ENCODE measurements around the gene IL25. TPM values are rescaled to one million over a fixed set of nuclear protein-coding genes. Genes with fewer than 3 reads are reported as not detected.

IL25 gene
- polyA plus RNA-seq, 3 donors, result not detected

DNA sequence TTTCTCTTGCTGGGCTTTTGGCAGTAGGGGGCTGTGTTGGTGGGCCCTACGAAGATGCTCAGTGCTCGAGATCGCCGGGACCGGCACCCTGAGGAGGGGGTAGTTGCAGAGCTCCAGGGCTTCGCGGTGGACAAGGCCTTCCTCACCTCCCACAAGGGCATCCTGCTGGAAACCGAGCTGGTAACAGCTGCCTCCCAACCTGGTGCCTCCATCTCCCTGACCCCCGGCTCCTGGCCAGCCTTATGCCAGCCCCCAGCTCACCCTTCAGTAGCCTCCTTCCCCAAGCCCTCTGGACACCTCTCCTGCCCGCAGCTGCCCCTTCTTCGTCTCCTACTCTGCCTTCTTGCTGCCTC lies 4.6 kb downstream of the IL25 start:
- intact Hi-C loops (cut with micrococcal nuclease), result loop anchor here in 1 of 2 donors (2.0 kb wide), 1 partner anchor 112 kb away; no protein-coding TSS in a partner anchor
- Histone ChIP-seq H3K4me3 (replicated peaks in 1 of 3; ENCODE audit: low read depth in 2 of 3, low read length in 3 of 3) (no peak overlapping the region), H3K36me3 (replicated peaks in 1 of 2; ENCODE audit: control insufficient read depth in 1 of 2, insufficient read depth in 2 of 2, low read length in 2 of 2) (no peaks in the 10 kb centered on the region), H3K27ac (ENCODE audit: low read depth in 1 of 2, low read length in 2 of 2) (no peak overlapping the region), H3K4me2 (replicated peaks; ENCODE audit: extremely low read depth, low read length, poor library complexity, severe bottlenecking) (no peak overlapping the region), H3K9ac (ENCODE audit: insufficient read depth, low read length, poor library complexity, severe bottlenecking) (no peak overlapping the region), H2AFZ (ENCODE audit: insufficient read depth, low read depth, low read length, poor library complexity, severe bottlenecking) (no peak overlapping the region), H3K27me3 (ENCODE audit: control insufficient read depth in 2 of 2, insufficient read depth in 2 of 2, low read length in 2 of 2) (no peaks in the 10 kb centered on the region), H3K79me2 (ENCODE audit: insufficient read depth, low read length) (no peaks in the 10 kb centered on the region), H3K9me3 (replicated peaks in 1 of 2; ENCODE audit: control insufficient read depth in 1 of 2, insufficient read depth in 1 of 2, low read length in 2 of 2) (no peaks in the 10 kb centered on the region), H3K4me1 (ENCODE audit: control insufficient read depth in 1 of 2, insufficient read depth in 2 of 2, low read length in 2 of 2) (no peaks in the 10 kb centered on the region), H4K20me1 (ENCODE audit: insufficient read depth, low read length) (no peaks in the 10 kb centered on the region)
- 91% methylated on average over 4 of the region's 11 CpGs for WGBS (ENCODE audit: insufficient coverage)
- no peaks in the 10 kb centered on the region for H3K4me1 Mint-ChIP-seq
- no peaks in the 10 kb centered on the region for H3K9me3 Mint-ChIP-seq
- H3K4me3 Mint-ChIP-seq, result no peak overlapping the region
- peaks cover 4 to 12% (median 8%) of the 10 kb centered on the region in 3 donors for H3K27me3 Mint-ChIP-seq (ENCODE audit: low read depth in 3 of 3)
- no peak for DNase-seq
- H3K27ac Mint-ChIP-seq, result no peak overlapping the region
- TF ChIP-seq CTCF (IDR thresholded peaks at IDR 0.05), result no peak
- H3K36me3 Mint-ChIP-seq, result no peaks in the 10 kb centered on the region

DNA sequence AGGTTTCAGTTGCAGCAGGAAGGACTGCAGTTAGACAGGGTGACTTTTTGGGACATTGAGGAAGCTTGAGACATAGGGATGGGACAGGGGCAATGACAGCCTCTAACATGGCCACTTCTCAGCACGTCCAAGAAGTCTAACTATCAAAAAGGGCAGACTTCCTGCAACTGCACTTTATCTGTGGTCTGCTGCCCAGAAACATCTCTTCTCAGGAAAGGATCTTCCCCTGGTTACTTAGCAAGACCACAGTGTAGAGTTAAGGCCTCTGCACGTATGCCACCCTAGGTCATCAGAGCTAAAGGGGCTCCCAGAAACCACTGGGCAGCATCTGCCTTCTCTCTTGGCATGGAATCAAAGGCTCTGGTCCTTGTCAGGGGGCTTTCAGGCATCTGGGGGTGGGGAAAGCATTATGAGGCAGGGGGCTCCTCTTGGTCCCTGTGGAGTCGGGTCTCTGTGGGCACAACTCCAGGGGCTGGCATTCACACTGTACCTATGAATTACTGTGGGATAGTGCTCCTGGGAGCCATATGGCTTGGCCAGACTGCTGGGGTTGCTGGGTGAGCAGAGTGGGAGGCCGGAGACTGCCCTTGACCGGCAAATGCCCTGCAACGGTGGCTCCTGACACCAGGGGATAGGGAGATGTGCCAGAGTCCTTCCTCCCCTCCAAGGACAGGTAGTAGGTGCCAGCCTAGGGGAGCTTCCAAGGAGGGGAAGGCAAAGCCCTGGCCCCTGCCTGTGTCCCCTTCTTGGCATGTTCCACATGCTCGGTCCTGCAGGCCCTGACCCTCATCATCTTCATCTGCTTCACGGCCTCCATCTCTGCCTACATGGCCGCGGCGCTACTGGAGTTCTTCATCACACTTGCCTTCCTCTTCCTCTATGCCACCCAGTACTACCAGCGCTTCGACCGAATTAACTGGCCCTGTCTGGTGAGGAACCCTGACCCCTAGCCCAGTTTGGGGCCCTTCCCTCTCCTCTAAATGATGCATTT lies 5.3 kb downstream of the IL25 start:
- H3K9me3 ChIP-seq (replicated peaks in 1 of 2; ENCODE audit: control insufficient read depth in 1 of 2, insufficient read depth in 1 of 2, low read length in 2 of 2), result no peaks in the 10 kb centered on the region
- Mint-ChIP-seq H3K9me3 (peaks cover 0 to 1% (median 0%) of the 10 kb centered on the region in 7 donors), H3K36me3 (no peaks in the 10 kb centered on the region), H3K4me3 (no peak overlapping the region), H3K27ac (no peak overlapping the region), H3K4me1 (no peaks in the 10 kb centered on the region), H3K27me3 (ENCODE audit: low read depth in 3 of 3) (peaks cover 3 to 13% (median 11%) of the 10 kb centered on the region in 3 donors)
- no peaks in the 10 kb centered on the region for H3K4me1 ChIP-seq (ENCODE audit: control insufficient read depth in 1 of 2, insufficient read depth in 2 of 2, low read length in 2 of 2)
- intact Hi-C loops (cut with micrococcal nuclease), result loop anchor here in 1 of 2 donors (2.0 kb wide), 1 partner anchor 113 kb away; no protein-coding TSS in a partner anchor
- H3K27me3 ChIP-seq (ENCODE audit: control insufficient read depth in 2 of 2, insufficient read depth in 2 of 2, low read length in 2 of 2), result no peaks in the 10 kb centered on the region
- no peaks in the 10 kb centered on the region for H4K20me1 ChIP-seq (ENCODE audit: insufficient read depth, low read length)
- no peak overlapping the region for H3K9ac ChIP-seq (ENCODE audit: insufficient read depth, low read length, poor library complexity, severe bottlenecking)
- no peak for DNase-seq
- 81% methylated on average over 9 of the region's 14 CpGs for WGBS (ENCODE audit: insufficient coverage)
- H3K4me3 ChIP-seq (replicated peaks in 1 of 3; ENCODE audit: low read depth in 2 of 3, low read length in 3 of 3), result no peak overlapping the region
- no peaks in the 10 kb centered on the region for H3K36me3 ChIP-seq (replicated peaks in 1 of 2; ENCODE audit: control insufficient read depth in 1 of 2, insufficient read depth in 2 of 2, low read length in 2 of 2)
- no peak overlapping the region for H2AFZ ChIP-seq (ENCODE audit: insufficient read depth, low read depth, low read length, poor library complexity, severe bottlenecking)
- no peak for TF ChIP-seq CTCF (IDR thresholded peaks at IDR 0.05)
- H3K79me2 ChIP-seq (ENCODE audit: insufficient read depth, low read length), result no peaks in the 10 kb centered on the region
- H3K27ac ChIP-seq (ENCODE audit: low read depth in 1 of 2, low read length in 2 of 2), result no peak overlapping the region
- no peak overlapping the region for H3K4me2 ChIP-seq (replicated peaks; ENCODE audit: extremely low read depth, low read length, poor library complexity, severe bottlenecking)
